ENCODE measurements around the gene RAPGEF5. TPM values are rescaled to one million over a fixed set of nuclear protein-coding genes. Genes with fewer than 3 reads are reported as not detected.

The RAPGEF5 gene
- total RNA-seq, 1 experiment from 2014 or later, result 15.6 TPM

- TF ChIP-seq EZH2phosphoT487 (IDR thresholded peaks at IDR 0.05; ENCODE audit: borderline replicate concordance), result no peak
Observed at GRCh38 chr7:22200777-22201176, 156.2 kb downstream of the RAPGEF5 start (continued).

GRCh38 chr7:22200238-22200637 is 156.7 kb downstream of the RAPGEF5 start:
- Histone ChIP-seq H3K9me3 (ENCODE audit: control insufficient read depth in 1 of 2, insufficient read depth in 1 of 2, low read depth in 1 of 2, low read length in 2 of 2) (no peaks in the 10 kb centered on the region), H3K27me3 (ENCODE audit: insufficient read depth, low read length) (no peaks in the 10 kb centered on the region), H3K27ac (ENCODE audit: low read depth, low read length) (no peak overlapping the region), H3K79me2 (ENCODE audit: insufficient read depth, low read length) (no peaks in the 10 kb centered on the region), H3K4me3 (replicated peaks in 1 of 2; ENCODE audit: low read depth in 1 of 2, low read length in 2 of 2) (no peak overlapping the region), H2AFZ (ENCODE audit: low read depth, low read length, poor library complexity, severe bottlenecking) (no peak overlapping the region), H3K9ac (ENCODE audit: low read length) (no peak overlapping the region), H3K4me1 (ENCODE audit: control insufficient read depth in 1 of 2, insufficient read depth in 2 of 2, low read length in 2 of 2) (no peaks in the 10 kb centered on the region), H3K36me3 (ENCODE audit: control insufficient read depth in 1 of 2, insufficient read depth in 2 of 2, low read length in 2 of 2) (no peaks in the 10 kb centered on the region), H3K4me2 (ENCODE audit: low read length) (no peak overlapping the region), H4K20me1 (ENCODE audit: insufficient read depth) (no peaks in the 10 kb centered on the region), H3K9me2 (ENCODE audit: insufficient read depth) (no peaks in the 10 kb centered on the region)
- TF ChIP-seq JUND (IDR thresholded peaks at IDR 0.05), result no peak
- no peak for TF ChIP-seq EZH2phosphoT487 (IDR thresholded peaks at IDR 0.05; ENCODE audit: borderline replicate concordance)
- TF ChIP-seq EZH2 (IDR thresholded peaks at IDR 0.05), result no peak
- TF ChIP-seq ZBTB33 (IDR thresholded peaks at IDR 0.05; ENCODE audit: extremely low read depth, insufficient replicate concordance, low read length), result no peak
- CTCF ChIA-PET, result no interaction called here
- ATAC-seq (no peak), DNase-seq (ENCODE audit: low read depth, low spot score) (no peak)
- intact Hi-C loops (cut with micrococcal nuclease), result no loop called here
- no TSS peak for BruUV-seq (replicated peaks)
- POLR2A ChIA-PET, result no interaction called here
- RAD21 ChIA-PET (ENCODE audit: low non-redundant PET in 1 of 2, low total read pairs in 2 of 2, uncharacterized antibody in 2 of 2, unreplicated experiment in 2 of 2), result no interaction called here

GRCh38 chr7:22197376-22197775 is 159.6 kb downstream of the RAPGEF5 start:
- Histone ChIP-seq H3K79me2 (ENCODE audit: insufficient read depth, low read length) (no peaks in the 10 kb centered on the region), H3K9ac (ENCODE audit: low read length) (no peak overlapping the region), H3K27me3 (ENCODE audit: insufficient read depth, low read length) (no peaks in the 10 kb centered on the region), H3K36me3 (ENCODE audit: control insufficient read depth in 1 of 2, insufficient read depth in 2 of 2, low read length in 2 of 2) (no peaks in the 10 kb centered on the region), H2AFZ (ENCODE audit: low read depth, low read length, poor library complexity, severe bottlenecking) (no peak overlapping the region), H3K9me3 (ENCODE audit: control insufficient read depth in 1 of 2, insufficient read depth in 1 of 2, low read depth in 1 of 2, low read length in 2 of 2) (no peaks in the 10 kb centered on the region), H3K4me2 (ENCODE audit: low read length) (no peak overlapping the region), H3K9me2 (ENCODE audit: insufficient read depth) (no peaks in the 10 kb centered on the region), H3K4me3 (replicated peaks in 1 of 2; ENCODE audit: low read depth in 1 of 2, low read length in 2 of 2) (no peak overlapping the region), H3K4me1 (ENCODE audit: control insufficient read depth in 1 of 2, insufficient read depth in 2 of 2, low read length in 2 of 2) (no peaks in the 10 kb centered on the region), H3K27ac (ENCODE audit: low read depth, low read length) (no peak overlapping the region), H4K20me1 (ENCODE audit: insufficient read depth) (no peaks in the 10 kb centered on the region)
- intact Hi-C loops (cut with micrococcal nuclease), result no loop called here
- ChIA-PET CTCF (no interaction called here), RAD21 (ENCODE audit: low non-redundant PET in 1 of 2, low total read pairs in 2 of 2, uncharacterized antibody in 2 of 2, unreplicated experiment in 2 of 2) (no interaction called here), POLR2A (no interaction called here)
- no peak for DNase-seq (ENCODE audit: low read depth, low spot score)
- no TSS peak for BruUV-seq (replicated peaks)
- no peak for ATAC-seq
- no peak for TF ChIP-seq CBX3 (IDR thresholded peaks at IDR 0.05; ENCODE audit: low read depth)
- TF ChIP-seq YY1 (IDR thresholded peaks at IDR 0.05; ENCODE audit: extremely low read depth, insufficient replicate concordance, low read depth, low read length), result no peak
- TF ChIP-seq ZFX (IDR thresholded peaks at IDR 0.05), result no peak
- no peak for TF ChIP-seq RAD21 (IDR thresholded peaks at IDR 0.05; ENCODE audit: low read depth)
- TF ChIP-seq EGR1 (IDR thresholded peaks at IDR 0.05; ENCODE audit: low read depth), result no peak
- no peak for TF ChIP-seq ATF3 (IDR thresholded peaks at IDR 0.05)
- TF ChIP-seq SRF (IDR thresholded peaks at IDR 0.05; ENCODE audit: low read depth), result no peak
- TF ChIP-seq ZBTB33 (IDR thresholded peaks at IDR 0.05; ENCODE audit: extremely low read depth, insufficient replicate concordance, low read length), result no peak
- no peak for TF ChIP-seq ZNF274 (IDR thresholded peaks at IDR 0.05; ENCODE audit: low read depth, low read length)
